Measurements from ENCODE around the gene LARP7. TPM values are rescaled to one million over a fixed set of nuclear protein-coding genes. Genes with fewer than 3 reads are reported as not detected.
A peak's percentile ranks its signal among the peaks of the same experiment; 100 is the strongest.
"Not testable (repeated sequence)": the region's sequence is repeated elsewhere in the genome, so short reads cannot be mapped to it uniquely, and the experiment has no call there.

LARP7 gene
- total RNA-seq, 1 experiment from 2014 or later: 22.6 TPM

DNA sequence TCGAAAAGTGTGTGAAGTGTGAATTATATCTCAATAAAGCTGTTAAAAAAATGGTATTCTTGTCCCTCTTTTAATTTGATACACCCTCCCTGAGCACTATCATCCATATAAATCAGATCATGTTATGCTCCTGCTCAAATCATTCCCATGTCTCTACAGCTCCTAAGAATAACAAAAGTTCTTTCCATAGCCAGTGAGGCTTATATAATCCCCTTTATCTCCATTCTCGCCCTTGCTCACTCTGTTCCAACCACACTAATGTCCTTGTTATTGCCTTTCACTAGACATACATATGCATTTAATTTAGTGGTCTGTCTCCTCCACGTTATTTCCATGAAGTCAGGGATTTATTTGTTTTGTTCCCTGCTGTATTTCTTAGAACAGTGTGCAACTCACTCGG lies 10.7 kb upstream of the LARP7 start:
- no TSS peak for BruUV-seq (replicated peaks)
- TF ChIP-seq, protein P1, sequence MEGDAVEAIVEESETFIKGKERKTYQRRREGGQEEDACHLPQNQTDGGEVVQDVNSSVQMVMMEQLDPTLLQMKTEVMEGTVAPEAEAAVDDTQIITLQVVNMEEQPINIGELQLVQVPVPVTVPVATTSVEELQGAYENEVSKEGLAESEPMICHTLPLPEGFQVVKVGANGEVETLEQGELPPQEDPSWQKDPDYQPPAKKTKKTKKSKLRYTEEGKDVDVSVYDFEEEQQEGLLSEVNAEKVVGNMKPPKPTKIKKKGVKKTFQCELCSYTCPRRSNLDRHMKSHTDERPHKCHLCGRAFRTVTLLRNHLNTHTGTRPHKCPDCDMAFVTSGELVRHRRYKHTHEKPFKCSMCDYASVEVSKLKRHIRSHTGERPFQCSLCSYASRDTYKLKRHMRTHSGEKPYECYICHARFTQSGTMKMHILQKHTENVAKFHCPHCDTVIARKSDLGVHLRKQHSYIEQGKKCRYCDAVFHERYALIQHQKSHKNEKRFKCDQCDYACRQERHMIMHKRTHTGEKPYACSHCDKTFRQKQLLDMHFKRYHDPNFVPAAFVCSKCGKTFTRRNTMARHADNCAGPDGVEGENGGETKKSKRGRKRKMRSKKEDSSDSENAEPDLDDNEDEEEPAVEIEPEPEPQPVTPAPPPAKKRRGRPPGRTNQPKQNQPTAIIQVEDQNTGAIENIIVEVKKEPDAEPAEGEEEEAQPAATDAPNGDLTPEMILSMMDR (IDR thresholded peaks at IDR 0.05; ENCODE audit: unreplicated experiment): no peak
- Mint-ChIP-seq H3K9me3 (ENCODE audit: low read depth, unreplicated experiment) (no peaks in the 10 kb centered on the region), H3K36me3 (ENCODE audit: insufficient read depth, unreplicated experiment) (no peaks in the 10 kb centered on the region), H3K27ac (ENCODE audit: unreplicated experiment) (no peak overlapping the region), H3K4me3 (ENCODE audit: low read depth, unreplicated experiment) (no peak overlapping the region), H3K4me1 (ENCODE audit: low read depth, unreplicated experiment) (no peaks in the 10 kb centered on the region), H3K27me3 (ENCODE audit: unreplicated experiment) (no peaks in the 10 kb centered on the region)
- intact Hi-C loops (cut with micrococcal nuclease; ENCODE audit: unreplicated experiment): no loop called here
- CTCF ChIA-PET: no interaction called here
- DNase-seq: no peak

DNA sequence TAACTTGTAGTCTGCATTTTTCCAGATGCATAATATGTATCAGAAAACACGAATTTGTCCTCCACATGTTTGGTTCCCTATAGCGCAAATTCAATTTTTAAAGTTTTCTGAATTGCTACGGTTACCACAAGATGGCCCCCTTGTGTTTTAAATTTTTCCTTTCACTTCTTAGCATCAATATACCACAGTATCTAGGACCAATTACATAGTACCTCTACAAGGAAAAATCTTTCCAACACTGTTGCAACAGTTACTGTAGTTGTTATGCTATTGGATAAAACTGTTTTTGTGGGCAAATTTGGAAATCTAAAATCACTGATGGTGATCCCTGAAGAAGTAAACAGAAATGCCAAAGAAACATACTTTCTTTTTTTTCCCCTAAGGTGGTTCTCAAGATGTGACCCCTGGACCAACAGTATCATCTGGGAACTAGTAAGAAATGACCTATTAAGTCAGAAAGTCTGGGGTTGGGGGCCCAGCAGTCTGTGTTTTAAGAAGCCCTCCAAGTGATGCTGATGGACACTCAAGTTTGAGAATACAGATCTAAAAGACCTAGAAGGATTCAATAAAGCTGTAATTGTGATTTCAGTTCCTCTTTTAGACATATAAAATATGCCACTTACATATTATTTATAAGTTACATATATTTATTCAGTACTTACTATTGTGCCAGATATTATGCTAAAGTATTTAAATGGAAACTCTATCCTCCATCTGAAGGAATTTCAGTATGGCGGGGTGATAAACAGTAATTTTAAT lies 3.3 kb upstream of the LARP7 start:
- Mint-ChIP-seq H3K27me3 (ENCODE audit: unreplicated experiment) (no peaks in the 10 kb centered on the region), H3K9me3 (ENCODE audit: low read depth, unreplicated experiment) (no peaks in the 10 kb centered on the region), H3K36me3 (ENCODE audit: insufficient read depth, unreplicated experiment) (no peaks in the 10 kb centered on the region), H3K27ac (ENCODE audit: unreplicated experiment) (no peak overlapping the region), H3K4me1 (ENCODE audit: low read depth, unreplicated experiment) (no peaks in the 10 kb centered on the region), H3K4me3 (ENCODE audit: low read depth, unreplicated experiment) (no peak overlapping the region)
- TF ChIP-seq, protein P1 (IDR thresholded peaks at IDR 0.05; ENCODE audit: unreplicated experiment): no peak
- no TSS peak for BruUV-seq (replicated peaks)
- CTCF ChIA-PET: no interaction called here
- no peak for DNase-seq
- intact Hi-C loops (cut with micrococcal nuclease; ENCODE audit: unreplicated experiment): loop anchor here (1.0 to 2.0 kb wide), 2 partner anchors 129 to 305 kb away; no protein-coding TSS in a partner anchor

DNA sequence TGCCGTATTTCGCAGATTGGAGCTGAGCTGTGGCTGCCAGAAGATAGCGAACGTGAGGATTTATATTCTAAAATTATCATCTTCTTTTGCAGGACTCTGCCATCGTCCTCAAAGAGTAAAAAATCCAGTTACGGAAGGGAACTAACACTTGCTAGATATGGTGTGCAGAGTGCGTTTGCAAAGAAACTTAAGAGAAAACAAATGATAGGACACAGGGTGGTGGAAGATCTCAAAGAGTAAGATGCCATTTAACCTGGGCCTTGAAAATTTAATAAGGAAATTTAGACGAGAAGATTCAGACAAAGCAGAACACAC lies 566 bp downstream of the LARP7 start:
- H3K36me3 Mint-ChIP-seq (ENCODE audit: insufficient read depth, unreplicated experiment): no peaks in the 10 kb centered on the region
- no peak for DNase-seq
- no peaks in the 10 kb centered on the region for H3K4me1 Mint-ChIP-seq (ENCODE audit: low read depth, unreplicated experiment)
- H3K27me3 Mint-ChIP-seq (ENCODE audit: unreplicated experiment): no peaks in the 10 kb centered on the region
- CTCF ChIA-PET: no interaction called here
- TF ChIP-seq, protein P1 (IDR thresholded peaks at IDR 0.05; ENCODE audit: unreplicated experiment): no peak
- BruUV-seq (replicated peaks): TSS peak; percentile 64
- no peak overlapping the region for H3K4me3 Mint-ChIP-seq (ENCODE audit: low read depth, unreplicated experiment)
- intact Hi-C loops (cut with micrococcal nuclease; ENCODE audit: unreplicated experiment): no loop called here
- H3K27ac Mint-ChIP-seq (ENCODE audit: unreplicated experiment): no peak overlapping the region
- H3K9me3 Mint-ChIP-seq (ENCODE audit: low read depth, unreplicated experiment): no peaks in the 10 kb centered on the region

DNA sequence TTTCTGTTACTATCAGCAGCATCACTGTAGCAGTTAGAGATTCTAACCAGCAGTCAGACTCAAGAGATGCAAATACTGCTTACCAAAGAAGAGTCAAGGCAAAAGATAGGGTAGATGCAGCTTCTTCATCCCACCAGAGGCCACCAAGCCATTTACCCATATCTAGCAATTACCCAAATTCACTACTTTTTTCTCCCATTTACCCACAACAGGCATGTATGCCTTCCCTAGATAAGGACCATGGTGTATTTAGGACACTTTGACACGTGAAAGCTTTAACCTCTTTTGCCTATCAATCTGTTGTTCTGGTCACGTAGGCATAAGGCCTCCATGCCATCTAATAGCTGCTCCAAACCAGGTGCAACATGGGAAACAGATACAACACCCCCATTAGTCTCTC lies 5.6 kb downstream of the LARP7 start:
- Mint-ChIP-seq H3K27ac (ENCODE audit: unreplicated experiment) (no peak overlapping the region), H3K27me3 (ENCODE audit: unreplicated experiment) (no peaks in the 10 kb centered on the region), H3K36me3 (ENCODE audit: insufficient read depth, unreplicated experiment) (no peaks in the 10 kb centered on the region), H3K4me1 (ENCODE audit: low read depth, unreplicated experiment) (no peaks in the 10 kb centered on the region), H3K9me3 (ENCODE audit: low read depth, unreplicated experiment) (no peaks in the 10 kb centered on the region), H3K4me3 (ENCODE audit: low read depth, unreplicated experiment) (no peak overlapping the region)
- intact Hi-C loops (cut with micrococcal nuclease; ENCODE audit: unreplicated experiment): no loop called here
- CTCF ChIA-PET: no interaction called here
- DNase-seq: no peak
- no TSS peak for BruUV-seq (replicated peaks)
- TF ChIP-seq, protein P1 (IDR thresholded peaks at IDR 0.05; ENCODE audit: unreplicated experiment): no peak

DNA sequence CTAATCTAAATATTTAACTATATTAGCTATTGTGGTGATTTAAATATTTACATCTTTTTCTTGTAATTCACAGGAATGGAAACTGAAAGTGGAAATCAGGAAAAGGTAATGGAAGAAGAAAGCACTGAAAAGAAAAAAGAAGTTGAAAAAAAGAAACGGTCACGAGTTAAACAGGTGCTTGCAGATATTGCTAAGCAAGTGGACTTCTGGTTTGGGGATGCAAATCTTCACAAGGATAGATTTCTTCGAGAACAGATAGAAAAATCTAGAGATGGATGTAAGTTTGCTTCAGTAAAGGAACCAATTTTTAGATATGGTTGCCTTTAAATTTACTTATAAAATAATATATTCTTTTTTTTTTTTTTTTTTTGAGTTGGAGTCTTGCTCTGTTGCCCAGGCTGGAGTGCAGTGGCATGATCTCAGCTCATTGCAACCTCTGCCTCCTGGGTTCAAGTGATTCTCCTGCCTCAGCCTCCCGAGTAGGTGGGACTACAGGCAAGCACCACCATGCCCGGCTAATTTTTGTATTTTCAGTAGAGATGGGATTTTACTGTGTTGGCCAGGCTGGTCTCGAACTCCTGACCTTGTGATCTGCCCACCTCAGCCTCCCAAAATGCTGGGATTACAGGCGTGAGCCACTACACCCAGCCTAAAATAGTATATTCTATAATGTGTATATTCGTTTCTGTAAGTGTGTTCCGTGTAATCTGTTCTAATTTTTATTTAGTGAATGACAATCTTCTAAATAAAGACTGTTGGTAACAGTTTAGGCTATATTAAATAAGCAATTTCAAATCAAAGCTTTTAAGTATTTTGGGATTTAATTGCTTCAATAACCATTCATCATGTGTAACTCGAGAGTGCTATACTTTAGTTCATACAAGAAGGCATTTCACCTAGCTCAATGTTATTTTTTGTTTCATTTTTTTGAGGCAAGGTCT lies 7.9 kb downstream of the LARP7 start:
- H3K4me1 Mint-ChIP-seq (ENCODE audit: low read depth, unreplicated experiment); H3K4me3 Mint-ChIP-seq (ENCODE audit: low read depth, unreplicated experiment); H3K36me3 Mint-ChIP-seq (ENCODE audit: insufficient read depth, unreplicated experiment); BruUV-seq (replicated peaks); DNase-seq; intact Hi-C loops (cut with micrococcal nuclease; ENCODE audit: unreplicated experiment); CTCF ChIA-PET; H3K27ac Mint-ChIP-seq (ENCODE audit: unreplicated experiment); H3K9me3 Mint-ChIP-seq (ENCODE audit: low read depth, unreplicated experiment); H3K27me3 Mint-ChIP-seq (ENCODE audit: unreplicated experiment): not testable (repeated sequence)

Data from Calu3 (cell line).